ENCODE measurements around the gene ZNF581. TPM values are rescaled to one million over a fixed set of nuclear protein-coding genes. Genes with fewer than 3 reads are reported as not detected.

ZNF581 gene
- total RNA-seq, 1 experiment from 2014 or later: 65.1 TPM

DNA sequence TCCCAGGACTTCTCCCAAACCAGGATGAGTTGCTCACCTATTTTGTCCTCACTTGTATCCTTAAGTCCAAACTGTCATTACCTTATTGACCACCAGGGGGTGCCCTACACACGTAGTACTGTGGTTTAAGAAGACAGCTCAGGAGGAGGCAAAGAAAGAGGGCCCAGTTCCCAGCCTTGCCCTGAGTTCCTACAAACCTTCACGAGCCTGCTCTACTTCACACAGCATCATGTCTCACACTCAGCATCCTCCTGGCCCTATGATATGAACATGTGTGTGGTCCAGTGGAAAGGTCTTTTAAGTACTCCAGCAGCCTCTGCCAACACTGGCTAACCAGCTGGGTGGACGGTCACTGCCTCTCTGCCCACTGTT lies 11.0 kb upstream of the ZNF581 start:
- Histone ChIP-seq H3T11ph (ENCODE audit: low read length) (no peak overlapping the region), H2AK5ac (ENCODE audit: insufficient read length, low read length) (no peak overlapping the region), H2BK5ac (ENCODE audit: insufficient read length, low read length) (no peak overlapping the region), H3K4ac (ENCODE audit: low read depth, low read length) (no peak overlapping the region), H3K18ac (ENCODE audit: insufficient read length, low read depth, low read length) (no peak overlapping the region), H3K79me1 (ENCODE audit: insufficient read depth, low read depth, low read length, poor library complexity, severe bottlenecking) (peaks cover 6% of the 10 kb centered on the region), H3K23ac (ENCODE audit: insufficient read length, low read depth, low read length) (no peak overlapping the region), H3K14ac (ENCODE audit: insufficient read depth, low read length) (no peak overlapping the region), H4K91ac (ENCODE audit: insufficient read length, low read depth, low read length) (no peak overlapping the region), H3K56ac (ENCODE audit: insufficient read length, low read depth, low read length) (no peak overlapping the region), H3K4me2 (ENCODE audit: insufficient read depth, insufficient read length, low read length) (no peak overlapping the region), H3K4me1 (ENCODE audit: insufficient read depth, low read length) (0 out of 2 replicates have a peak, but pooled peaks cover 2% of the 10 kb centered on the region), H3K27me3 (ENCODE audit: insufficient read depth, low read length) (no peaks in the 10 kb centered on the region), H3K9ac (ENCODE audit: extremely low read depth, insufficient read length, low read length) (no peak overlapping the region), H2BK120ac (ENCODE audit: low read depth, low read length, poor library complexity, severe bottlenecking) (no peak overlapping the region), H3K23me2 (ENCODE audit: insufficient read length, low read depth, low read length, poor library complexity, severe bottlenecking) (peaks cover 7% of the 10 kb centered on the region), H2BK15ac (ENCODE audit: low read depth, low read length) (no peak overlapping the region), H2BK12ac (ENCODE audit: insufficient read length, low read depth, low read length) (no peak overlapping the region), H3K79me2 (ENCODE audit: insufficient read depth, low read length) (peaks cover 10% of the 10 kb centered on the region; the same call in 1 of the 2 replicates), H4K20me1 (ENCODE audit: control insufficient read depth, insufficient read depth, insufficient read length) (no peaks in the 10 kb centered on the region), H4K8ac (replicated peaks; ENCODE audit: insufficient read length, low read depth, low read length) (no peak overlapping the region), H3K27ac (ENCODE audit: insufficient read length, low read depth, low read length) (no peak overlapping the region), H2BK20ac (ENCODE audit: low read depth, low read length, poor library complexity, severe bottlenecking) (no peak overlapping the region), H3K9me3 (ENCODE audit: control insufficient read depth, low read depth, low read length) (no peaks in the 10 kb centered on the region), H4K5ac (ENCODE audit: insufficient read length, low read depth, low read length) (no peak overlapping the region), H2AFZ (ENCODE audit: low read length) (no peak overlapping the region)
- H3K27me3 Mint-ChIP-seq (ENCODE audit: low read depth): peaks cover 1% of the 10 kb centered on the region; the same call in 1 of the 2 replicates
- peaks cover 19 to 29% of the 10 kb centered on the region in 2 experiments for H3K4me1 Mint-ChIP-seq
- WGBS (ENCODE audit: extremely low coverage, insufficient read length, low lambda C conversion rate): no CpG with 5 or more reads among the region's 3 CpGs
- peaks cover 0 to 3% (median 0%) of the 10 kb centered on the region in 3 experiments; a peak in 4 of 7 replicates for H3K36me3 Mint-ChIP-seq (ENCODE audit: insufficient read depth in 1 of 3, low read depth in 3 of 3)
- TF ChIP-seq, protein P1, sequence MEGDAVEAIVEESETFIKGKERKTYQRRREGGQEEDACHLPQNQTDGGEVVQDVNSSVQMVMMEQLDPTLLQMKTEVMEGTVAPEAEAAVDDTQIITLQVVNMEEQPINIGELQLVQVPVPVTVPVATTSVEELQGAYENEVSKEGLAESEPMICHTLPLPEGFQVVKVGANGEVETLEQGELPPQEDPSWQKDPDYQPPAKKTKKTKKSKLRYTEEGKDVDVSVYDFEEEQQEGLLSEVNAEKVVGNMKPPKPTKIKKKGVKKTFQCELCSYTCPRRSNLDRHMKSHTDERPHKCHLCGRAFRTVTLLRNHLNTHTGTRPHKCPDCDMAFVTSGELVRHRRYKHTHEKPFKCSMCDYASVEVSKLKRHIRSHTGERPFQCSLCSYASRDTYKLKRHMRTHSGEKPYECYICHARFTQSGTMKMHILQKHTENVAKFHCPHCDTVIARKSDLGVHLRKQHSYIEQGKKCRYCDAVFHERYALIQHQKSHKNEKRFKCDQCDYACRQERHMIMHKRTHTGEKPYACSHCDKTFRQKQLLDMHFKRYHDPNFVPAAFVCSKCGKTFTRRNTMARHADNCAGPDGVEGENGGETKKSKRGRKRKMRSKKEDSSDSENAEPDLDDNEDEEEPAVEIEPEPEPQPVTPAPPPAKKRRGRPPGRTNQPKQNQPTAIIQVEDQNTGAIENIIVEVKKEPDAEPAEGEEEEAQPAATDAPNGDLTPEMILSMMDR (conservative IDR thresholded peaks at IDR 0.05): peak; percentile 87
- H3K27ac Mint-ChIP-seq: peak overlapping the region in 1 of 3 experiments; percentile 90; a peak in 2 of 7 replicates
- H3K4me3 Mint-ChIP-seq: 0 out of 5 replicates have a peak overlapping the region, but pooled peaks of 1 of the 2 experiments have one; percentile 0
- DNase-seq: peak; percentile 87
- H3K9me3 Mint-ChIP-seq: no peaks in the 10 kb centered on the region; a peak in 1 of 5 replicates

All from H9 (cell line).